ENCODE results near the gene MTTP. TPM values are rescaled to one million over a fixed set of nuclear protein-coding genes. Genes with fewer than 3 reads are reported as not detected.
"Not testable (repeated sequence)": the region's sequence is repeated elsewhere in the genome, so short reads cannot be mapped to it uniquely, and the experiment has no call there.

The MTTP gene
- 0.23 TPM in 1 of 2 replicates, not detected in the other for total RNA-seq

GRCh38 chr4:99574530-99575324 is at the start of gene MTTP:
Gene MTTP (plus strand): TSS chr4:99574824. CDS start chr4:99574910, 86 bp downstream.
- DNase-seq = no peak

- DNase-seq = no peak
These were observed 45.4 kb upstream of the MTTP start for GRCh38 chr4:99529228-99529627.

GRCh38 chr4:99529956-99530355 is 44.7 kb upstream of the MTTP start:
- no peak for DNase-seq

GRCh38 chr4:99534699-99535098 is 39.9 kb upstream of the MTTP start:
- not testable (repeated sequence) for DNase-seq

GRCh38 chr4:99536271-99536670 is 38.4 kb upstream of the MTTP start:
- DNase-seq = no peak

- no peak for DNase-seq
These were observed 37.8 kb upstream of the MTTP start for GRCh38 chr4:99536848-99537247.

GRCh38 chr4:99537674-99538073 is 37.0 kb upstream of the MTTP start:
- DNase-seq = no peak

GRCh38 chr4:99540277-99540939 is 34.2 kb upstream of the MTTP start:
- no peak for DNase-seq

- no peak for DNase-seq
These were observed 21.8 kb upstream of the MTTP start for GRCh38 chr4:99552872-99553271.

- DNase-seq = peak; percentile 99
These were observed 11.1 kb upstream of the MTTP start, which contains the start of gene TRMT10A for GRCh38 chr4:99563310-99564186. Gene TRMT10A (minus strand): TSS chr4:99564039. CDS start chr4:99559338, 4,701 bp downstream.

- DNase-seq = no peak
These were observed 9.7 kb upstream of the MTTP start for GRCh38 chr4:99564921-99565320.

GRCh38 chr4:99571883-99572282 is 2.7 kb upstream of the MTTP start:
- DNase-seq = no peak

- no peak for DNase-seq
These were observed 1.9 kb upstream of the MTTP start for GRCh38 chr4:99572527-99573240.

GRCh38 chr4:99573735-99574368 is 772 bp upstream of the MTTP start:
- no peak for DNase-seq

GRCh38 chr4:99578714-99579113 is 4.1 kb downstream of the MTTP start:
- no peak for DNase-seq

- DNase-seq = no peak
These were observed 10.9 kb downstream of the MTTP start for GRCh38 chr4:99585516-99585915.

GRCh38 chr4:99586322-99586721 is 11.7 kb downstream of the MTTP start:
- peak; percentile 24 for DNase-seq

- DNase-seq = no peak
These were observed 12.2 kb downstream of the MTTP start for GRCh38 chr4:99586797-99587196.

- DNase-seq = no peak
These were observed 12.7 kb downstream of the MTTP start for GRCh38 chr4:99587309-99587708.

GRCh38 chr4:99587803-99588202 is 13.2 kb downstream of the MTTP start:
- DNase-seq = no peak

GRCh38 chr4:99591757-99592156 is 17.1 kb downstream of the MTTP start:
- no peak for DNase-seq

Measured in dermis blood vessel endothelial cell (primary cell).